ENCODE results near the gene PTPRM. TPM values are rescaled to one million over a fixed set of nuclear protein-coding genes. Genes with fewer than 3 reads are reported as not detected.

PTPRM gene
- total and polyA plus RNA-seq, 2 of the 8 experiments (the other 6 are each of a cell fraction or from before 2014, with no cell fraction given): 4.1 to 7.0 TPM

GRCh38 chr18:7918701-7919100, 351.6 kb downstream of the PTPRM start:
- H3K27ac ChIP-seq (ENCODE audit: low read depth, low read length): no peak overlapping the region
- POLR2A ChIA-PET (ENCODE audit: partially characterized antibody): no interaction called here
- no peak overlapping the region for H4K5ac ChIP-seq (ENCODE audit: insufficient read length, low read depth, low read length)
- FAIRE-seq: no peak
- no peak overlapping the region for H3K4ac ChIP-seq (replicated peaks; ENCODE audit: insufficient read length, low read depth, low read length)
- H3K23ac ChIP-seq (ENCODE audit: insufficient read length): no peak overlapping the region
- no peak overlapping the region for H3K14ac ChIP-seq (ENCODE audit: insufficient read length)
- no peaks in the 10 kb centered on the region for H3K4me1 ChIP-seq (replicated peaks in 1 of 4; ENCODE audit: control insufficient read depth in 3 of 4, insufficient read depth in 4 of 4, low read length in 3 of 4)
- H4K8ac ChIP-seq (ENCODE audit: extremely low read depth, insufficient read depth, low read length): no peak overlapping the region
- H3K4me2 ChIP-seq (ENCODE audit: insufficient read depth in 1 of 2, low read depth in 2 of 2, low read length in 2 of 2): no peak overlapping the region
- no peaks in the 10 kb centered on the region for H3K36me3 ChIP-seq (ENCODE audit: control insufficient read depth in 2 of 4, insufficient read depth in 4 of 4, low read length in 3 of 4)
- H2BK15ac ChIP-seq (ENCODE audit: low read length): no peak overlapping the region
- no peak overlapping the region for H3K4me3 ChIP-seq (ENCODE audit: extremely low read depth in 1 of 4, insufficient read depth in 2 of 4, low read depth in 3 of 4, low read length in 4 of 4)
- no peak overlapping the region for H2AK5ac ChIP-seq (ENCODE audit: low read depth, low read length)
- no peak overlapping the region for H2BK5ac ChIP-seq (ENCODE audit: low read depth, low read length)
- CTCF ChIA-PET (ENCODE audit: partially characterized antibody): interaction anchor here (1.8 kb wide), 1 partner anchor 10 kb away, joined by 4 read pairs; no protein-coding TSS in a partner anchor
- H2BK20ac ChIP-seq (ENCODE audit: low read length): no peak overlapping the region
- no peaks in the 10 kb centered on the region for H3K79me1 ChIP-seq (ENCODE audit: low read depth, low read length)
- H3K79me2 ChIP-seq (ENCODE audit: control insufficient read depth in 1 of 2, insufficient read depth in 2 of 2, low read length in 2 of 2): no peaks in the 10 kb centered on the region
- DNase-seq (ENCODE audit: low read depth in 1 of 2, low spot score in 2 of 2): no peak
- WGBS, 2 experiments (ENCODE audit: extremely low coverage in 1 of 2, insufficient coverage in 1 of 2, insufficient read length in 1 of 2, insufficient replicate concordance in 2 of 2, low coverage in 1 of 2, low lambda C conversion rate in 2 of 2, missing lambda C conversion rate in 1 of 2): 93% methylated on average over 2 of the region's 2 CpGs; no CpG with 5 or more reads in 1 of the 2 experiments
- no peak overlapping the region for H3K56ac ChIP-seq (replicated peaks; ENCODE audit: insufficient read length, low read depth, low read length)
- H2BK12ac ChIP-seq (ENCODE audit: low read depth, low read length): no peak overlapping the region
- no peaks in the 10 kb centered on the region for H3K23me2 ChIP-seq (ENCODE audit: low read depth, low read length)
- no peaks in the 10 kb centered on the region for H3K9me3 ChIP-seq (ENCODE audit: insufficient read depth in 2 of 2, low read depth in 1 of 2, low read length in 1 of 2)
- H2BK120ac ChIP-seq (replicated peaks; ENCODE audit: low read depth, low read length): no peak overlapping the region
- H4K91ac ChIP-seq (replicated peaks; ENCODE audit: insufficient read length, low read length): no peak overlapping the region
- no peaks in the 10 kb centered on the region for H4K20me1 ChIP-seq (replicated peaks in 1 of 2; ENCODE audit: control insufficient read depth in 1 of 2, insufficient read depth in 2 of 2, low read length in 2 of 2)
- no peak overlapping the region for H3K18ac ChIP-seq (ENCODE audit: extremely low read depth, low read length)
- H3K9ac ChIP-seq (replicated peaks in 1 of 4; ENCODE audit: extremely low read depth in 1 of 4, low read depth in 3 of 4, low read length in 3 of 4): no peak overlapping the region
- H3K27me3 ChIP-seq (replicated peaks in 1 of 4; ENCODE audit: control insufficient read depth in 3 of 4, extremely low read depth in 1 of 4, insufficient read depth in 3 of 4, low read length in 3 of 4): no peaks in the 10 kb centered on the region
- no peak overlapping the region for H2AFZ ChIP-seq (ENCODE audit: low read length)
- TF ChIP-seq PHF8 (conservative IDR thresholded peaks at IDR 0.05; ENCODE audit: low read depth, low read length) (no peak), EGR1 (IDR thresholded peaks at IDR 0.05; ENCODE audit: borderline replicate concordance, low read depth, low read length) (no peak), SIX5 (IDR thresholded peaks at IDR 0.05; ENCODE audit: low read depth, low read length) (no peak), TEAD4 (IDR thresholded peaks at IDR 0.05; ENCODE audit: low read depth, low read length) (no peak), SP1 (IDR thresholded peaks at IDR 0.05; ENCODE audit: low read depth, low read length) (no peak), SIRT6 (IDR thresholded peaks at IDR 0.05; ENCODE audit: low read length) (no peak), POLR2A (IDR thresholded peaks at IDR 0.05; ENCODE audit: control extremely low read depth in 1 of 2, low read depth in 2 of 2, low read length in 2 of 2) (no peak), HDAC2 (IDR thresholded peaks at IDR 0.05; ENCODE audit: borderline replicate concordance in 1 of 2, low read depth in 2 of 2, low read length in 2 of 2) (no peak), GABPA (IDR thresholded peaks at IDR 0.05; ENCODE audit: borderline replicate concordance, insufficient read depth, low read length) (no peak), RFX5 (IDR thresholded peaks at IDR 0.05; ENCODE audit: borderline replicate concordance, low read depth, low read length) (no peak), JUND (IDR thresholded peaks at IDR 0.05; ENCODE audit: low read length) (no peak), ASH2L (IDR thresholded peaks at IDR 0.05; ENCODE audit: low read length) (no peak), EZH2 (IDR thresholded peaks at IDR 0.05; ENCODE audit: low read depth, low read length, severe bottlenecking) (no peak), CEBPB (IDR thresholded peaks at IDR 0.05; ENCODE audit: low read depth, low read length) (no peak), HDAC6 (IDR thresholded peaks at IDR 0.05; ENCODE audit: low read depth, low read length) (no peak)
